Measurements from ENCODE around the gene MICAL2.

GRCh38 chr11:12211331-12212065 is 101.1 kb downstream of the MICAL2 start:
- TF ChIP-seq CTCF (IDR thresholded peaks at IDR 0.05; ENCODE audit: low read depth, low read length): no peak
- no peak for TF ChIP-seq EZH2phosphoT487 (IDR thresholded peaks at IDR 0.05; ENCODE audit: low read depth)
